HepG2 (cell line): ENCODE data around the gene RHOT1. TPM values are rescaled to one million over a fixed set of nuclear protein-coding genes. Genes with fewer than 3 reads are reported as not detected.

Experiments
- ASH2L ChIP-seq: fragments of 300-600, 200-600 bp; sonication (generic); IDR thresholded peaks from 2 replicates; pipeline ENCODE4 v1.7.0; 2017; ENCODE audit warnings: low read depth, mild to moderate bottlenecking, moderate library complexity, mixed read lengths, low read length; ENCODE audit not compliant: insufficient read length
- CBX1 ChIP-seq: IDR thresholded peaks from one replicate; pipeline ENCODE4 v1.6.1; 2016; ENCODE audit warnings: antibody characterized with exemption, low read depth
- ELF1 ChIP-seq: sonication (generic); formaldehyde crosslinking; IDR thresholded peaks from 2 replicates; pipeline ENCODE4 v1.4.0; 2020; ENCODE audit warnings: missing genetic modification reagents
- FOXA3 ChIP-seq: IDR thresholded peaks from 2 replicates; pipeline ENCODE4 v1.6.1; 2016; ENCODE audit warnings: missing genetic modification reagents, missing compliant biosample characterization
- GABPB1 ChIP-seq: IDR thresholded peaks from 2 replicates; pipeline ENCODE4 v1.6.1; 2016; ENCODE audit warnings: mild to moderate bottlenecking, missing genetic modification reagents, moderate library complexity, missing compliant biosample characterization
- POGK ChIP-seq: sonication (generic); formaldehyde crosslinking; conservative IDR thresholded peaks from 2 replicates; pipeline ENCODE4 v1.8.0; 2022; ENCODE audit warnings: mild to moderate bottlenecking, moderate library complexity, missing genetic modification reagents
- RBFOX2 ChIP-seq: fragments of 200-400 bp; formaldehyde crosslinking; IDR thresholded peaks from 2 replicates; pipeline ENCODE4 v1.6.1; 2017; ENCODE audit warnings: low read depth, mild to moderate bottlenecking, low read length
- SKI ChIP-seq: fragments of 450-650 bp; IDR thresholded peaks from one replicate; pipeline ENCODE4 v1.6.1; 2018; ENCODE audit warnings: mild to moderate bottlenecking; ENCODE audit not compliant: partially characterized antibody
- STAT5B ChIP-seq: sonication (generic); formaldehyde crosslinking; IDR thresholded peaks from 2 replicates; pipeline ENCODE4 v1.4.0; 2020; ENCODE audit warnings: missing genetic modification reagents
- THAP11 ChIP-seq: IDR thresholded peaks from 2 replicates; pipeline ENCODE4 v1.6.1; 2016; ENCODE audit warnings: missing biosample characterization, missing genetic modification reagents
- THAP9 ChIP-seq: sonication (generic); formaldehyde crosslinking; IDR thresholded peaks from 2 replicates; pipeline ENCODE4; 2020; ENCODE audit warnings: missing genetic modification reagents, mild to moderate bottlenecking, borderline replicate concordance
- ZBTB2 ChIP-seq: sonication (generic); formaldehyde crosslinking; IDR thresholded peaks from 2 replicates; pipeline ENCODE4 v1.8.0; 2022; ENCODE audit warnings: low read depth, missing genetic modification reagents
- ZFY ChIP-seq: sonication (generic); formaldehyde crosslinking; IDR thresholded peaks from 2 replicates; pipeline ENCODE4 v1.4.0; 2020; ENCODE audit warnings: missing genetic modification reagents
- ZHX2 ChIP-seq, 2 experiments: sonication (generic) in 1 of 2; formaldehyde crosslinking in 1 of 2; IDR thresholded peaks; 2 replicates each; pipeline versions ENCODE4 v1.6.1 to v1.9.0; 2014 to 2022; ENCODE audit warnings: antibody characterized with exemption in 1 of 2, borderline replicate concordance in 1 of 2, inconsistent platforms in 1 of 2, low read depth in 1 of 2, missing genetic modification reagents in 1 of 2
- ZNF383 ChIP-seq: sonication (generic); formaldehyde crosslinking; IDR thresholded peaks from 2 replicates; pipeline ENCODE4 v1.4.0; 2020; ENCODE audit warnings: missing genetic modification reagents, mild to moderate bottlenecking, borderline replicate concordance
- ZNF441 ChIP-seq: sonication (generic); formaldehyde crosslinking; IDR thresholded peaks from 2 replicates; pipeline ENCODE4 v1.7.0; 2021; ENCODE audit warnings: missing genetic modification reagents, borderline replicate concordance
- polyA plus RNA-seq, 8 experiments: library from polyadenylated mRNA; depleted of rRNA in 3 of 8; stranded (reverse) in 7 of 8; unstranded in 1 of 8; fragments of >200 nt; fragmentation: Illumina TruSeq in 4 of 8; extraction: Trizol in 4 of 8; gene quantifications; 2 replicates each; pipeline versions ENCODE4 v1.2.1 to v1.2.3, GENCODE V29; 2011 to 2016; ENCODE audit warnings: low read depth in 4 of 8, missing spikeins in 1 of 8, mixed read lengths in 1 of 8; ENCODE audit not compliant: insufficient read depth in 1 of 8
- total RNA-seq, 5 experiments: library from RNA; depleted of rRNA; stranded (reverse); fragments of >200 nt; fragmentation: Illumina TruSeq; extraction: Trizol; gene quantifications; 2 replicates each; pipeline ENCODE4 v1.2.3, GENCODE V29; 2016; ENCODE audit warnings: low read depth in 1 of 5

RHOT1 gene
- total and polyA plus RNA-seq, 2 of the 13 experiments (the other 11 are each of a cell fraction or from before 2014, with no cell fraction given): 25.6 to 41.5 TPM

GRCh38 chr17:32142038-32142856 is at the start of gene RHOT1 (continued):
- TF ChIP-seq SKI (peak; percentile 80), STAT5B (CRISPR knock-in tag) (no peak), ZNF383 (CRISPR knock-in tag) (no peak), ASH2L (peak; percentile 65), RBFOX2 (peak; percentile 82), ZFY (peak; percentile 86), FOXA3 (CRISPR knock-in tag) (peak; percentile 11; the same call in 1 of the 2 replicates), CBX1 (no peak), ZNF441 (CRISPR knock-in tag) (peak; percentile 44; the same call in 1 of the 2 replicates), POGK (peak; percentile 32; the same call in 1 of the 2 replicates), ZBTB2 (CRISPR knock-in tag) (peak; percentile 96), ELF1 (CRISPR knock-in tag) (0 out of 2 replicates have a peak, but pooled peaks have one; percentile 13), THAP11 (CRISPR knock-in tag) (peak; percentile 76), ZHX2 (IDR thresholded peaks at IDR 0.05; ENCODE audit: low read depth) (no peak), ZHX2 (CRISPR knock-in tag; IDR thresholded peaks at IDR 0.05; ENCODE audit: borderline replicate concordance) (no peak), GABPB1 (CRISPR knock-in tag) (peak; percentile 80), THAP9 (CRISPR knock-in tag) (0 out of 2 replicates have a peak, but pooled peaks have one; percentile 44)
